ENCODE measurements around the gene TPMT. TPM values are rescaled to one million over a fixed set of nuclear protein-coding genes. Genes with fewer than 3 reads are reported as not detected.
"Not testable (repeated sequence)": the region's sequence is repeated elsewhere in the genome, so short reads cannot be mapped to it uniquely, and the experiment has no call there.

Gene TPMT
- total RNA-seq, 1 experiment from 2014 or later: 9.6 TPM

GRCh38 chr6:18171871-18172270 lies 17.0 kb upstream of the TPMT start:
- H3K4me1 ChIP-seq: no peaks in the 10 kb centered on the region
- H3K27me3 ChIP-seq: no peaks in the 10 kb centered on the region
- no peak overlapping the region for H3K4me3 ChIP-seq
- no peak for DNase-seq
- no peak overlapping the region for H3K27ac ChIP-seq
- peaks cover 5% of the 10 kb centered on the region; the same call in 1 of the 2 replicates for H3K36me3 ChIP-seq
- peaks cover 4% of the 10 kb centered on the region; the same call in 1 of the 2 replicates for H3K9me3 ChIP-seq (replicated peaks)

- H3K9me3 ChIP-seq (replicated peaks): peaks cover 4% of the 10 kb centered on the region; the same call in 1 of the 2 replicates
- no peaks in the 10 kb centered on the region for H3K27me3 ChIP-seq
- DNase-seq: no peak
- peaks cover 5% of the 10 kb centered on the region; the same call in 1 of the 2 replicates for H3K36me3 ChIP-seq
- H3K4me1 ChIP-seq: no peaks in the 10 kb centered on the region
- no peak overlapping the region for H3K4me3 ChIP-seq
- peak overlapping the region; percentile 28; the same call in 1 of the 2 replicates for H3K27ac ChIP-seq
Measured at GRCh38 chr6:18168264-18168663, 13.4 kb upstream of the TPMT start.

- H3K36me3 ChIP-seq: peaks cover 5% of the 10 kb centered on the region; the same call in 1 of the 2 replicates
- DNase-seq: no peak
- no peaks in the 10 kb centered on the region for H3K27me3 ChIP-seq
- H3K27ac ChIP-seq: no peak overlapping the region
- H3K9me3 ChIP-seq (replicated peaks): peaks cover 4% of the 10 kb centered on the region; the same call in 1 of the 2 replicates
- no peaks in the 10 kb centered on the region for H3K4me1 ChIP-seq
- H3K4me3 ChIP-seq: no peak overlapping the region
Measured at GRCh38 chr6:18166312-18167036, 11.6 kb upstream of the TPMT start.

- peaks cover 5% of the 10 kb centered on the region; the same call in 1 of the 2 replicates for H3K36me3 ChIP-seq
- H3K9me3 ChIP-seq (replicated peaks): peaks cover 4% of the 10 kb centered on the region; the same call in 1 of the 2 replicates
- H3K4me1 ChIP-seq: no peaks in the 10 kb centered on the region
- H3K27ac ChIP-seq: no peak overlapping the region
- no peak overlapping the region for H3K4me3 ChIP-seq
- H3K27me3 ChIP-seq: no peaks in the 10 kb centered on the region
- no peak for DNase-seq
Measured at GRCh38 chr6:18165751-18166150, 10.9 kb upstream of the TPMT start.

- Histone ChIP-seq H3K9me3 (replicated peaks) (no peaks in the 10 kb centered on the region), H3K27ac (no peak overlapping the region), H3K4me1 (no peaks in the 10 kb centered on the region), H3K36me3 (no peaks in the 10 kb centered on the region), H3K27me3 (no peaks in the 10 kb centered on the region), H3K4me3 (no peak overlapping the region)
- no peak for DNase-seq
Measured at GRCh38 chr6:18162401-18162800, 7.5 kb upstream of the TPMT start.

- Histone ChIP-seq H3K4me1 (no peaks in the 10 kb centered on the region), H3K9me3 (replicated peaks) (no peaks in the 10 kb centered on the region), H3K27ac (no peak overlapping the region), H3K27me3 (no peaks in the 10 kb centered on the region), H3K4me3 (no peak overlapping the region), H3K36me3 (no peaks in the 10 kb centered on the region)
- DNase-seq: no peak
Measured at GRCh38 chr6:18161431-18161830, 6.6 kb upstream of the TPMT start.

- Histone ChIP-seq H3K36me3 (no peaks in the 10 kb centered on the region), H3K9me3 (replicated peaks) (no peaks in the 10 kb centered on the region), H3K27me3 (no peaks in the 10 kb centered on the region), H3K4me3 (no peak overlapping the region), H3K27ac (no peak overlapping the region), H3K4me1 (no peaks in the 10 kb centered on the region)
- DNase-seq: no peak
Measured at GRCh38 chr6:18160911-18161310, 6.0 kb upstream of the TPMT start.

GRCh38 chr6:18155864-18156421 lies 1.1 kb upstream of the TPMT start:
- no peaks in the 10 kb centered on the region for H3K36me3 ChIP-seq
- no peaks in the 10 kb centered on the region for H3K9me3 ChIP-seq (replicated peaks)
- DNase-seq: peak; percentile 18 to 42
- H3K27ac ChIP-seq: peak overlapping the region; percentile 30; the same call in 1 of the 2 replicates
- H3K4me3 ChIP-seq: peak overlapping the region; percentile 90
- no peaks in the 10 kb centered on the region for H3K27me3 ChIP-seq
- no peaks in the 10 kb centered on the region for H3K4me1 ChIP-seq

- Histone ChIP-seq H3K4me1 (no peaks in the 10 kb centered on the region), H3K9me3 (replicated peaks) (no peaks in the 10 kb centered on the region)
- peak; percentile 93 to 94 for DNase-seq
Measured at GRCh38 chr6:18155150-18155863, 430 bp upstream of the TPMT start, which contains the start of gene KDM1B. TSS of gene KDM1B (plus strand) at chr6:18155422. CDS start at chr6:18159896, 4,474 bp downstream.

GRCh38 chr6:18153311-18153703 lies 1.6 kb downstream of the TPMT start:
- DNase-seq: no peak
- Histone ChIP-seq H3K27me3 (no peaks in the 10 kb centered on the region), H3K27ac (no peak overlapping the region), H3K4me3 (no peak overlapping the region), H3K9me3 (replicated peaks) (no peaks in the 10 kb centered on the region), H3K36me3 (no peaks in the 10 kb centered on the region), H3K4me1 (no peaks in the 10 kb centered on the region)

More at GRCh38 chr6:18155150-18155863, 430 bp upstream of the TPMT start, which contains the start of gene KDM1B:
- Histone ChIP-seq H3K27ac (peak within 1 kb of the TSS; percentile 44; the same call in 1 of the 2 replicates), H3K27me3 (no peaks in the 10 kb centered on the region), H3K36me3 (no peaks in the 10 kb centered on the region), H3K4me3 (peak within 1 kb of the TSS; percentile 90)

- Histone ChIP-seq H3K36me3 (no peaks in the 10 kb centered on the region), H3K9me3 (replicated peaks) (no peaks in the 10 kb centered on the region), H3K27ac (no peak overlapping the region), H3K4me1 (no peaks in the 10 kb centered on the region), H3K4me3 (no peak overlapping the region), H3K27me3 (no peaks in the 10 kb centered on the region)
- no peak for DNase-seq
Measured at GRCh38 chr6:18151801-18152200, 3.1 kb downstream of the TPMT start.

- DNase-seq; H3K27ac ChIP-seq; H3K9me3 ChIP-seq (replicated peaks); H3K36me3 ChIP-seq; H3K4me3 ChIP-seq; H3K4me1 ChIP-seq; H3K27me3 ChIP-seq: not testable (repeated sequence)
Measured at GRCh38 chr6:18151391-18151790, 3.5 kb downstream of the TPMT start.

- no peaks in the 10 kb centered on the region for H3K4me1 ChIP-seq
- no peak overlapping the region for H3K4me3 ChIP-seq
- H3K36me3 ChIP-seq: no peaks in the 10 kb centered on the region
- H3K27me3 ChIP-seq: no peaks in the 10 kb centered on the region
- H3K9me3 ChIP-seq (replicated peaks): no peaks in the 10 kb centered on the region
- no peak for DNase-seq
- no peak overlapping the region for H3K27ac ChIP-seq
Measured at GRCh38 chr6:18148304-18149025, 6.4 kb downstream of the TPMT start.

GRCh38 chr6:18147616-18148015 lies 7.3 kb downstream of the TPMT start:
- H3K36me3 ChIP-seq: no peaks in the 10 kb centered on the region
- DNase-seq: no peak
- H3K27me3 ChIP-seq: no peaks in the 10 kb centered on the region
- H3K9me3 ChIP-seq (replicated peaks): no peaks in the 10 kb centered on the region
- no peak overlapping the region for H3K27ac ChIP-seq
- H3K4me1 ChIP-seq: no peaks in the 10 kb centered on the region
- H3K4me3 ChIP-seq: no peak overlapping the region
